Right atrium auricular region (tissue), 2 donors: Measurements from ENCODE around the gene BCAR1. TPM values are rescaled to one million over a fixed set of nuclear protein-coding genes. Genes with fewer than 3 reads are reported as not detected.
A peak's percentile ranks its signal among the peaks of the same experiment; 100 is the strongest.
"Not testable (repeated sequence)": the region's sequence is repeated elsewhere in the genome, so short reads cannot be mapped to it uniquely, and the experiment has no call there.

Experiments
- DNase-seq: peaks from one replicate; pipeline ENCODE4 v3.0.0-alpha.2; 2019; ENCODE audit warnings: low spot score
- H3K27ac ChIP-seq, 2 donors: fragments of 200-600 bp; sonication (generic); 1 replicate in 1 of 2; 2 replicates in 1 of 2; pipeline ENCODE4 v1.5.1; 2016 to 2019
- H3K27me3 ChIP-seq, 2 donors: fragments of 200-600 bp; sonication (generic); one replicate each; pipeline versions ENCODE4 v1.5.1 to v1.6.0; 2017 to 2019
- H3K36me3 ChIP-seq: fragments of 200-600 bp; sonication (generic); one replicate; pipeline ENCODE4 v1.5.1; 2016
- H3K4me1 ChIP-seq, 2 donors: fragments of 200-600 bp; sonication (generic); one replicate each; pipeline versions ENCODE4 v1.5.1 to v1.6.0; 2017 to 2019
- H3K4me3 ChIP-seq, 2 donors: fragments of 200-600 bp; sonication (generic); 1 replicate in 1 of 2; 2 replicates in 1 of 2; pipeline ENCODE4 v1.5.1; 2017 to 2019; ENCODE audit warnings: mild to moderate bottlenecking in 1 of 2, moderate library complexity in 1 of 2
- H3K9me3 ChIP-seq, 2 donors: fragments of 200-600 bp; sonication (generic); one replicate each; pipeline ENCODE4 v1.5.1; 2019
- total RNA-seq, 2 donors: library from RNA; depleted of rRNA; stranded (reverse); fragments of >200 nt; gene quantifications; one replicate each; pipeline ENCODE4 v1.1.0, GENCODE V29; 2016
- TF ChIP-seq, protein P1 (sequence below), 2 donors: fragments of 200-600 bp; sonication (generic); IDR thresholded peaks; one replicate each; pipeline ENCODE4 v1.5.1; 2019; ENCODE audit warnings: antibody characterized with exemption in 2 of 2

The BCAR1 gene
- total RNA-seq, 2 donors from 2014 or later: 58.0 to 88.2 TPM

DNA sequence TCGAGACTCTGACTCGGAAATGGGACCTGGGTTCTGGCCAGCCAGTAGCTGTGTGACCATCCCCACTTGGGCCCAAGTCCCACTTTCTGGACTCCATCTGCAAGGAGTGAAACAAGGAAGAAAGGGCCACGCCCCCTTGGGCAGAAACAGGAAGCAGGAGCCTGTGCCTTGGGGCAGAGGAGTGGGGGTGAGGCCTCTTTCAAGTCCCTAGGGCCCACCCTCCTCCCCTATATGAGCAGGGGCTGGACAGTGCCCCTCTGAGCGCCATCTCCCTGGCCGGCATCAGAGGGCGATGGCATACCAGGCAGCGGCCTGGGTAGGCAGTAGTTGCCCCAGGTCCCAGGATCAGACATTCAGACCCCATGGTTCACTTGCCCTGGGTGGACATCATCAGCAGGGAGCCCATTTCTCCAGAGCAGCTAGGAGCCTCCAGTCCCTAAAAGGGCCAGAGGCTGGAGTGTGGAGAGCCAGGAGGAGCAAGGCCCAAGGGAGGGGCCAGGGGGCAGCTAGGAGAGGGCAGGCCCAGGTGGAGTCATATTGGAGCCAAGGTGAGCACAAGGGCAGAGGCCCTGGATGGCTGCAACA lies 7.1 kb downstream of the BCAR1 start:
- Histone ChIP-seq H3K36me3 (peaks cover 20% of the 10 kb centered on the region), H3K9me3 (no peaks in the 10 kb centered on the region), H3K4me1 (peaks cover 0 to 95% of the 10 kb centered on the region in 2 donors), H3K27me3 (no peaks in the 10 kb centered on the region), H3K27ac (peak overlapping the region; percentile 97 to 98), H3K4me3 (no peak overlapping the region)
- TF ChIP-seq, protein P1, sequence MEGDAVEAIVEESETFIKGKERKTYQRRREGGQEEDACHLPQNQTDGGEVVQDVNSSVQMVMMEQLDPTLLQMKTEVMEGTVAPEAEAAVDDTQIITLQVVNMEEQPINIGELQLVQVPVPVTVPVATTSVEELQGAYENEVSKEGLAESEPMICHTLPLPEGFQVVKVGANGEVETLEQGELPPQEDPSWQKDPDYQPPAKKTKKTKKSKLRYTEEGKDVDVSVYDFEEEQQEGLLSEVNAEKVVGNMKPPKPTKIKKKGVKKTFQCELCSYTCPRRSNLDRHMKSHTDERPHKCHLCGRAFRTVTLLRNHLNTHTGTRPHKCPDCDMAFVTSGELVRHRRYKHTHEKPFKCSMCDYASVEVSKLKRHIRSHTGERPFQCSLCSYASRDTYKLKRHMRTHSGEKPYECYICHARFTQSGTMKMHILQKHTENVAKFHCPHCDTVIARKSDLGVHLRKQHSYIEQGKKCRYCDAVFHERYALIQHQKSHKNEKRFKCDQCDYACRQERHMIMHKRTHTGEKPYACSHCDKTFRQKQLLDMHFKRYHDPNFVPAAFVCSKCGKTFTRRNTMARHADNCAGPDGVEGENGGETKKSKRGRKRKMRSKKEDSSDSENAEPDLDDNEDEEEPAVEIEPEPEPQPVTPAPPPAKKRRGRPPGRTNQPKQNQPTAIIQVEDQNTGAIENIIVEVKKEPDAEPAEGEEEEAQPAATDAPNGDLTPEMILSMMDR (IDR thresholded peaks at IDR 0.05): no peak
- DNase-seq: peak; percentile 78

DNA sequence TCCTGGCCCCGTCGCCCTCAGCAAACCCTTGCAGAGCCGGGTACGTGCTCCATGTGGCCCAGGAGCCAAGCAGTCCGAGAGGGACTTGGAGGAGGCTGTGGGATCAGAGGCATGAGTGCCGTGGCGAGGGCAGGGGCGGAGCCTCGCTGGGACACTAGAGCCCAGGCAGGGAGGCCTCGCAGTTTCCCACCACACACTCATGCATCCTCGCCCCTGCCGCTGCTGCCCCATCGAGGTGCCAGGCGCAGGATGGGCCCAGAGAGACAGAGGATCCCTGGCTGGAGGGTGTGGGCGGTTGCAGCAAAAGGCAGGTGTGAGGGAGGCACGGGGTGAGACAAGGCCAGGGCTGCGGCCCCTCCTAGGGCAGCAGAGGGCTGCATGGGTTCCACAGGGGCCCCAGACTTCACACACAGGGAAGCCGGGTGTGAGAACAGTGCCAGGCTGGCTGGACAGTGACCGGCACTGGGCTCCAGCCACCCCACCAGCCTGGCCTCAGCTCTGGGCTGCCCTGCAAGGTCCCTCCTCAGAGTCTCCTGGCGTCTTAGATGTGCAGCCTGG lies 7.7 kb downstream of the BCAR1 start:
- H3K27me3 ChIP-seq: no peaks in the 10 kb centered on the region
- no peak overlapping the region for H3K4me3 ChIP-seq
- H3K4me1 ChIP-seq: peaks cover 0 to 95% of the 10 kb centered on the region in 2 donors
- no peak for DNase-seq
- TF ChIP-seq, protein P1 (IDR thresholded peaks at IDR 0.05): no peak
- H3K9me3 ChIP-seq: no peaks in the 10 kb centered on the region
- peaks cover 20% of the 10 kb centered on the region for H3K36me3 ChIP-seq
- peak overlapping the region; percentile 97 to 98 for H3K27ac ChIP-seq

DNA sequence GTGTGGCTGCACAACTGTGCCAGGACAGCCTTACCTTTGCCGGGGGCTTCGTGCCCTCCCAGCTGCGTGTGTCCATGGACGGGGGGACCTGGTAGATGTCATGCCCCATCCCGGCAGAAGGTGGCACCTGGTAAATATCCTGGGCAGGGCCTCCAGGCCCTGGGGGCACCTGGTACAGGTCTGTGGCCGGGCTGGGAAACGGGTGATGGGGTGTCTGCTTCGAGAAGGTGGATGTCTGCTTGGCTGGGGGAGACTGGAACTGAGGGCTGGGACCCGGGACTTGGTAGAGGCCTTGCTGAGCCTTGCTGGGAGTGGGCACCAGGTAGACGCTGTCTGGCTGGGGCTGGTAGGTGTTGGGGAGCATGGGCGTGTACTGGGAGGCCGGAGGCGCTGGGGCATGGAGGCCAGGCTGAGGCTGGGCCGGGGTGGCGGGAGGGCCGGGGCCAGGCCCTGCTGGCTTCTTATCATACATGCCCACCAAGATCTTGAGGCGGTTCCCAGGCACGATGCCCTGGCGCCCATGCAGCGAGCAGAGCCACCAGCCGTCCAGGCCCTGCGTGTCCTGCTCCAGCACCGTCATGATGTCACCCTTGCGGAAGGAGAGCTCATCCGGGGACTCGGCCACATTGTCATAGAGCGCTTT lies 8.9 kb downstream of the BCAR1 start:
- DNase-seq, H3K9me3 ChIP-seq, H3K4me3 ChIP-seq, H3K27me3 ChIP-seq: not testable (repeated sequence)
- peaks cover 20% of the 10 kb centered on the region for H3K36me3 ChIP-seq
- H3K27ac ChIP-seq: peak overlapping the region; percentile 97 to 98
- H3K4me1 ChIP-seq: peaks cover 0 to 95% of the 10 kb centered on the region in 2 donors

DNA sequence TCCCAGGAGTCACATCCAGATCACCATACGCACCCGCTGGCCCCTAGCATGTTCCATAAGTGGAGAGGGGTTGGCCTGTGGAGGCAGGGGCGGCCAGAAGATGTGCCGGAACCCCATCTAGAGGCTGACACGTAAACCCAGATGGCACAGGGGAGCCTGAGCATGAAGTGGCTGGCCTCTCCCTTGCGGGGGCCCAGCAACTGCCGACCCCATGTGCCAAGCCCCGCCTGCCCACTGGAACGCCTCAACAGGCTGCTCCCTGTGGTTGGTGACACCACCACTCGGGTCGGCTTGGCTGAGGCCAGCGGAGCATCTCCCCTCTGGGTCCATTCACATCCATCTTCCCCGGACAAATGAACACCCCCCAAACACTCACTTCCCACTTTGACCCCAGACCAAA lies 9.5 kb downstream of the BCAR1 start:
- TF ChIP-seq, protein P1 (IDR thresholded peaks at IDR 0.05): no peak
- Histone ChIP-seq H3K27ac (peak overlapping the region in 1 of 2 donors; percentile 97), H3K4me1 (peaks cover 0 to 95% of the 10 kb centered on the region in 2 donors), H3K9me3 (no peaks in the 10 kb centered on the region), H3K27me3 (no peaks in the 10 kb centered on the region), H3K36me3 (peaks cover 20% of the 10 kb centered on the region), H3K4me3 (no peak overlapping the region)
- no peak for DNase-seq

DNA sequence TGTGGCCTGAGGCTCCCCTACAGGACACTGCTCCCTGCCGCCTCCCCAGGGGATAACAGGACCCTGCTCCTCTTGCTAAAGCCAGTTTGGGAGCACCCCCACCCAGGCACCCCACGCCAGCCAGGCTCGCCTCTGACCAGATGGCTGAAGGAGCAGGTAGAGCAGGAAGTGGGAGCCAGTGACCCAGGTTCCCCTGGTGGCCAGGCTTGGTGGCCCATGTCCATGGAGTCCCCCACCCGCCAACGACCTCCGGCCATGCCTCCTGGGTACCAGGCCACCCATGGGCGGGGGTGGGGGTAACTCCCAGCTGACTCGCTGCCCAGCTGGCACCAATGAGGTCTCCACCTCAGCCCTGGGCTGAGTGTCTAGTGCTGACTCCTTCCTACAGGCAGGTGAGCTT lies 10.0 kb downstream of the BCAR1 start:
- Histone ChIP-seq H3K4me3 (no peak overlapping the region), H3K9me3 (no peaks in the 10 kb centered on the region), H3K4me1 (peaks cover 0 to 92% of the 10 kb centered on the region in 2 donors), H3K36me3 (peaks cover 20% of the 10 kb centered on the region), H3K27ac (peak overlapping the region in 1 of 2 donors; percentile 97), H3K27me3 (no peaks in the 10 kb centered on the region)
- no peak for DNase-seq
- TF ChIP-seq, protein P1 (IDR thresholded peaks at IDR 0.05): no peak

DNA sequence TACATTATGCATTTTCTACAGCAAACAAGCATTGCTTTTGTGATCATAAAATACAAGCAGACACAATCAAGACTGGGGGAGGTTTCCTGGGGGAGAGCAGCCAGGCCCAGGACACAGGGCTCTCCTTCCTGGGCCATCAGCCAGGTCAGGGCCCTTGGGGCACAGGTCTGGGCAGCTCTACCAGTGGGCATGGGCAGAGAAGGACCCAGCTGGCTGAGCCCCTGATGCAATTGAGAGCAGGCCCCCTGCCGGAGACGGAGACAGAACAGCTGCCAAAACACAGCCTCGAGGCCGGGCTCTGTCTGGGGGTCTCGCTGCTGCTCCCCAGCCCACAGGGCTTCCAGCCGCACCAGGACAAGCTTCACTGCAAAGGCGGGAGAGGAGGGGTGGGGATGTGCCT lies 10.8 kb downstream of the BCAR1 start:
- peak overlapping the region; percentile 88 to 93 for H3K27ac ChIP-seq
- H3K9me3 ChIP-seq, DNase-seq, H3K27me3 ChIP-seq, H3K4me3 ChIP-seq: not testable (repeated sequence)
- peaks cover 0 to 84% of the 10 kb centered on the region in 2 donors for H3K4me1 ChIP-seq
- peaks cover 21% of the 10 kb centered on the region for H3K36me3 ChIP-seq
